ENCODE data around the gene NCKAP5L.

DNA sequence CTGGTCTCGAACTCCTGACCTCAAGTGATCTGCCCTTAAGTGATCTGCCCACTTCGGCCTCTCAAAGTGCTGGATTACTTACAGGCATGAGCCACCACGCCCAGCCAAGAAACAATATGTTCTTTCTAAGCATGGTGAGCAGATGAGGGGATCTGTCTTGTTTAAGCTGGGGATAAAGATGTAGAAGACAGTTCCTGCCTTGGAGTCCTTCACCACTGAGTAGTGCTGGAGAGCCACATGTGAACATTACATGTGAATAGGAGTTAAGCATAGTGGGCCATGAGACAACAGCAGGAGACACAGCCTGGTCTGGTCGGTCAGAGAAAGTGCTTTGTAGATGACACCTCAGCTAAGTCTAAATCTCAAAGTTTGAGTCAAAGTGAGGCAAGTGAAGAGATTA, 60.9 kb downstream of the NCKAP5L start:
- no peak for TF ChIP-seq POLR2A (IDR thresholded peaks at IDR 0.05; ENCODE audit: low read length)
- TF ChIP-seq GATA1 (IDR thresholded peaks at IDR 0.05; ENCODE audit: low read depth, low read length), result no peak

All from erythroblast (primary cell).